Right lobe of liver (tissue), 4 donors: ENCODE data around the gene BANP.

Experiments used
- POLR2A ChIP-seq: fragments of 450-650 bp; IDR thresholded peaks from one replicate; pipeline ENCODE4 v1.6.1; 2017; ENCODE audit warnings: antibody characterized with exemption, mild to moderate bottlenecking
- TF ChIP-seq, protein P1 (sequence below), 4 donors: fragments of 200-600 bp in 3 of 4; fragments of 450-650 bp in 1 of 4; IDR thresholded peaks; one replicate each; pipeline versions ENCODE4 v1.5.1 to v1.8.0; 2016 to 2022; ENCODE audit warnings: antibody characterized with exemption in 4 of 4, mild to moderate bottlenecking in 2 of 4
- donor health status: DM: no; HTN: no; CAD: no.
- donor health status: DM: no; HTN: no; CAD: no.
- donor health status: DM: no; HTN: yes; CAD: no.

DNA sequence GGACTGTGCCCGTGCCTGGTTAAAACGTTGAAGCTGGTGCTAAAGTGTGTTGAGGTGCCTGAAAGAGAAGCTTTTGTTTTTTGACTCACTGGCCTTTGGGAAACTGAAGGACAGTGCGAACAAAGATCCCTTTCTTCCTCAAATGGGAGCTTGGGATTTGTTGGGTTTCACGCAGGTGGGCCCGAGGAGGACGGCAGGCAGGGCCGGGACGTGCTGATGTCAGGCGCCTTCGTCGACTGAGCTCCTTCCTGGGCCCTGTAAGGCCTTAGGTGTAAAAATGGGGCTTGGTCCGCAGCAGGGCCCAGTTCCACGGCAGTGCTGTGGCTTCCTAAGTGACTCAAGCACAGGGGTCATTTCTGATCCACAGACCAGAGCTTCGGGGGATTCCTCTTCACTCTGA lies 106.9 kb downstream of the BANP start:
- TF ChIP-seq, protein P1, sequence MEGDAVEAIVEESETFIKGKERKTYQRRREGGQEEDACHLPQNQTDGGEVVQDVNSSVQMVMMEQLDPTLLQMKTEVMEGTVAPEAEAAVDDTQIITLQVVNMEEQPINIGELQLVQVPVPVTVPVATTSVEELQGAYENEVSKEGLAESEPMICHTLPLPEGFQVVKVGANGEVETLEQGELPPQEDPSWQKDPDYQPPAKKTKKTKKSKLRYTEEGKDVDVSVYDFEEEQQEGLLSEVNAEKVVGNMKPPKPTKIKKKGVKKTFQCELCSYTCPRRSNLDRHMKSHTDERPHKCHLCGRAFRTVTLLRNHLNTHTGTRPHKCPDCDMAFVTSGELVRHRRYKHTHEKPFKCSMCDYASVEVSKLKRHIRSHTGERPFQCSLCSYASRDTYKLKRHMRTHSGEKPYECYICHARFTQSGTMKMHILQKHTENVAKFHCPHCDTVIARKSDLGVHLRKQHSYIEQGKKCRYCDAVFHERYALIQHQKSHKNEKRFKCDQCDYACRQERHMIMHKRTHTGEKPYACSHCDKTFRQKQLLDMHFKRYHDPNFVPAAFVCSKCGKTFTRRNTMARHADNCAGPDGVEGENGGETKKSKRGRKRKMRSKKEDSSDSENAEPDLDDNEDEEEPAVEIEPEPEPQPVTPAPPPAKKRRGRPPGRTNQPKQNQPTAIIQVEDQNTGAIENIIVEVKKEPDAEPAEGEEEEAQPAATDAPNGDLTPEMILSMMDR (IDR thresholded peaks at IDR 0.05): no peak
- no peak for TF ChIP-seq POLR2A
